Hepatocyte (in vitro differentiated cells): Measurements from ENCODE around the gene NHLH1.

Source experiments
- CTCF ChIP-seq: fragments of 200-600 bp; sonication (generic); IDR thresholded peaks from 2 replicates; pipeline ENCODE4 v1.5.1; 2016; ENCODE audit warnings: antibody characterized with exemption, mild to moderate bottlenecking; ENCODE audit not compliant: poor library complexity
- EZH2 ChIP-seq: fragments of 200-600 bp; sonication (generic); IDR thresholded peaks from 2 replicates; pipeline ENCODE4 v1.6.1; 2016; ENCODE audit warnings: antibody characterized with exemption, mild to moderate bottlenecking, borderline replicate concordance

GRCh38 chr1:160371346-160371631 is 4.4 kb downstream of the NHLH1 start:
- TF ChIP-seq EZH2 (no peak), CTCF (no peak)
